GM12891 (cell line): Measurements from ENCODE around the gene IFI30.

Experiments
- PAX5 ChIP-seq: IDR thresholded peaks from 2 replicates; pipeline ENCODE4 v1.6.1; 2011; ENCODE audit warnings: low read length, moderate library complexity, mild to moderate bottlenecking; ENCODE audit not compliant: insufficient read depth, severe bottlenecking
- POLR2A ChIP-seq: IDR thresholded peaks from 2 replicates; pipeline ENCODE4 v1.6.1; 2011; ENCODE audit warnings: low read depth, low read length, control low read depth
- POLR2AphosphoS5 ChIP-seq: IDR thresholded peaks from 2 replicates; pipeline ENCODE4 v1.6.1; 2011; ENCODE audit warnings: low read depth, low read length, control low read depth
- SPI1 ChIP-seq: IDR thresholded peaks from 2 replicates; pipeline ENCODE4 v1.6.1; 2011; ENCODE audit warnings: low read depth, low read length, control low read depth
- TAF1 ChIP-seq: IDR thresholded peaks from 2 replicates; pipeline ENCODE4 v1.6.1; 2011; ENCODE audit warnings: low read depth, low read length, control low read depth

- TF ChIP-seq SPI1 (no peak), POLR2AphosphoS5 (no peak), TAF1 (no peak), POLR2A (no peak), PAX5 (no peak)
Observed at GRCh38 chr19:18172331-18173053, 1.1 kb upstream of the IFI30 start.
